SK-N-SH (cell line): ENCODE data around the gene RYR3. TPM values are rescaled to one million over a fixed set of nuclear protein-coding genes. Genes with fewer than 3 reads are reported as not detected.
"Not testable (repeated sequence)": the region's sequence is repeated elsewhere in the genome, so short reads cannot be mapped to it uniquely, and the experiment has no call there.

ENCODE experiments used
- CTCF ChIA-PET: fragments of 300-600, 350-600 bp; formaldehyde crosslinking; extraction: SDS; loops from one replicate; lab custom pipeline; 2021; lab: Yijun Ruan, JAX
- POLR2A ChIA-PET: fragments of 350-600 bp; sonication (Branson Sonifier 250); formaldehyde crosslinking; extraction: SDS; loops from one replicate; lab custom pipeline; 2020; ENCODE audit warnings: antibody characterized with exemption, inconsistent platforms; lab: Yijun Ruan, JAX
- DNase-seq: peaks from one replicate; pipeline ENCODE4 v3.0.0; 2012
- H2AFZ ChIP-seq: fragments of 200-600 bp; sonication (generic); 2 replicates; pipeline ENCODE4 v1.8.1; 2016; ENCODE audit warnings: antibody characterized with exemption, mild to moderate bottlenecking, low read depth
- H3F3A ChIP-seq: fragments of 200-600 bp; sonication (generic); replicated peaks from 2 replicates; pipeline ENCODE3; 2016; ENCODE audit warnings: antibody characterized with exemption, mild to moderate bottlenecking; ENCODE audit not compliant: insufficient read depth
- H3K27ac ChIP-seq, 2 experiments: fragments of 200-500 bp in 1 of 2; fragments of 200-600 bp in 1 of 2; sonication (Bioruptor generic) in 1 of 2; sonication (generic), shearing (Covaris generic) in 1 of 2; 2 replicates each; pipeline versions ENCODE4 v1.5.1 to v1.6.1; 2014 to 2016; ENCODE audit warnings: low read depth in 2 of 2, inconsistent platforms in 1 of 2, low read length in 1 of 2, mild to moderate bottlenecking in 1 of 2, mixed read lengths in 1 of 2
- H3K27me3 ChIP-seq: fragments of 200-600 bp; sonication (generic), shearing (Covaris generic); 2 replicates; pipeline ENCODE4 v1.6.1; 2016; ENCODE audit warnings: mixed run types; ENCODE audit not compliant: insufficient read depth
- H3K36me3 ChIP-seq, 2 experiments: fragments of 200-500 bp in 1 of 2; fragments of 200-600 bp in 1 of 2; sonication (Bioruptor generic) in 1 of 2; sonication (generic) in 1 of 2; replicated peaks in 1 of 2; 2 replicates each; pipeline versions ENCODE3 to v1.5.1; 2014 to 2016; ENCODE audit warnings: low read length in 1 of 2, mild to moderate bottlenecking in 1 of 2; ENCODE audit not compliant: insufficient read depth in 2 of 2, control insufficient read depth in 1 of 2
- H3K4me1 ChIP-seq, 2 experiments: fragments of 200-500 bp in 1 of 2; fragments of 200-600 bp in 1 of 2; sonication (Bioruptor generic) in 1 of 2; sonication (generic), shearing (Covaris generic) in 1 of 2; 2 replicates each; pipeline versions ENCODE4 v1.5.1 to v1.6.1; 2014 to 2016; ENCODE audit warnings: low read depth in 1 of 2, low read length in 1 of 2, mixed run types in 1 of 2; ENCODE audit not compliant: insufficient read depth in 2 of 2, control insufficient read depth in 1 of 2
- H3K4me2 ChIP-seq: fragments of 200-600 bp; sonication (generic), shearing (Covaris generic); 2 replicates; pipeline ENCODE4 v1.6.1; 2017; ENCODE audit warnings: mixed run types
- H3K4me3 ChIP-seq, 2 experiments: fragments of 200-500 bp in 1 of 2; fragments of 200-600 bp in 1 of 2; sonication (Bioruptor generic) in 1 of 2; sonication (generic), shearing (Covaris generic) in 1 of 2; 2 replicates each; pipeline versions ENCODE4 v1.5.1 to v1.8.1; 2014 to 2016; ENCODE audit warnings: low read depth in 2 of 2, inconsistent platforms in 1 of 2, low read length in 1 of 2, mild to moderate bottlenecking in 1 of 2, mixed read lengths in 1 of 2, moderate library complexity in 1 of 2
- H3K79me2 ChIP-seq: fragments of 200-600 bp; sonication (generic); 2 replicates; pipeline ENCODE4 v1.8.1; 2017; ENCODE audit warnings: mild to moderate bottlenecking; ENCODE audit not compliant: insufficient read depth
- H3K9ac ChIP-seq: fragments of 200-600 bp; sonication (generic); 2 replicates; pipeline ENCODE4 v1.6.1; 2017; ENCODE audit warnings: mixed run types
- H3K9me2 ChIP-seq: fragments of 200-600 bp; sonication (generic); 2 replicates; pipeline ENCODE4 v1.6.1; 2017; ENCODE audit warnings: mixed run types
- H3K9me3 ChIP-seq: fragments of 200-600 bp; sonication (generic); 2 replicates; pipeline ENCODE4 v1.6.1; 2017; ENCODE audit warnings: mixed run types, mild to moderate bottlenecking, moderate library complexity
- H4K20me1 ChIP-seq: fragments of 200-600 bp; sonication (generic); 2 replicates; pipeline ENCODE4 v1.6.1; 2017; ENCODE audit warnings: mild to moderate bottlenecking, mixed run types; ENCODE audit not compliant: insufficient read depth
- CHD2 ChIP-seq: fragments of 150-350 bp; IDR thresholded peaks from 2 replicates; pipeline ENCODE4 v1.6.1; 2018; ENCODE audit warnings: low read length; ENCODE audit not compliant: partially characterized antibody
- ELF1 ChIP-seq: IDR thresholded peaks from 2 replicates; pipeline ENCODE4 v1.4.0; 2012
- GABPA ChIP-seq: IDR thresholded peaks from 2 replicates; pipeline ENCODE4 v1.4.0; 2012; ENCODE audit warnings: low read depth, mild to moderate bottlenecking
- MEF2A ChIP-seq: IDR thresholded peaks from 2 replicates; pipeline ENCODE4 v1.4.0; 2012; ENCODE audit warnings: low read depth, borderline replicate concordance
- NFIC ChIP-seq: IDR thresholded peaks from 2 replicates; pipeline ENCODE4 v1.4.0; 2012; ENCODE audit warnings: borderline replicate concordance
- POLR2AphosphoS5 ChIP-seq: IDR thresholded peaks from 2 replicates; pipeline ENCODE4 v1.6.1; 2012; ENCODE audit warnings: low read depth, low read length
- RFX5 ChIP-seq: IDR thresholded peaks from 2 replicates; pipeline ENCODE4 v1.6.1; 2012; ENCODE audit warnings: mild to moderate bottlenecking, improper control_type of control experiment, low read length
- SIN3A ChIP-seq: IDR thresholded peaks from 2 replicates; pipeline ENCODE4 v1.6.1; 2012; ENCODE audit warnings: low read depth, mild to moderate bottlenecking, low read length, moderate library complexity, borderline replicate concordance
- TCF12 ChIP-seq: IDR thresholded peaks from 2 replicates; pipeline ENCODE4 v1.4.0; 2012
- USF2 ChIP-seq: fragments of 150-350 bp; IDR thresholded peaks from 2 replicates; pipeline ENCODE4 v1.6.1; 2017; ENCODE audit warnings: antibody characterized with exemption, low read length, low read depth, borderline replicate concordance
- ZBTB33 ChIP-seq: IDR thresholded peaks from 2 replicates; pipeline ENCODE4 v1.4.0; 2012; ENCODE audit warnings: low read depth, borderline replicate concordance
- WGBS: methylation state at CpG from one replicate; pipeline ENCODE4 v1.1.6; 2017; ENCODE audit warnings: low lambda C conversion rate; 5-methylcytosine and 5-hydroxymethylcytosine counted together
- polyA plus RNA-seq, 3 experiments: library from polyadenylated mRNA; depleted of rRNA; stranded (reverse); fragments of >200 nt; gene quantifications; 2 replicates each; pipeline ENCODE4 v1.2.3, GENCODE V29; 2012

Gene RYR3
- polyA plus RNA-seq, 1 of the 3 experiments (the other 2 are of a cell fraction): 0.02 TPM

DNA sequence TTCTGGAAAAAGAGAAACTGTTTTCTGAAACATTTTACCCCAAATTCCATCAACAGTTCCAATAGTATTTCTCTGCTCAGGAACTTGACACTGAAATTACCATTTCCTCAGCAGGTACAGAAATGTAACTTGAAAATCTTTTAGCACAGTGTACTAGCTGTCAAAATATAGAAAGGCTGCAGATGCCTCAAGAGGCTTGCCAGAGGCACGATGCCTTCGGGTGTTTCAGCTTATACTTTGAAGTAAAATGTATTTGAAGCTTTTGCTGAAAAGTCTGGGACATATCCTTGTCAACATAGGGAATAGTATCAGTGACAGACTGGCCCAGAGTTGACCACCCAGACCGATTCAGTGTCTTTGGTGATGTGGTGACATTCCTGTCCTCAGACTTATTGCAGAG is 503.1 kb downstream of the RYR3 start:
- ChIA-PET POLR2A (no interaction called here), CTCF (interaction anchor here (0.8 to 2.0 kb wide), 3 partner anchors 12 to 160 kb away, joined by 3 to 5 read pairs (median 3); no protein-coding TSS in a partner anchor)
- no peaks in the 10 kb centered on the region for H3K9me3 ChIP-seq
- no peak for DNase-seq
- peaks cover 0 to 3% of the 10 kb centered on the region in 2 experiments; a peak in 1 of 4 replicates for H3K4me1 ChIP-seq
- H3K9ac ChIP-seq: no peak overlapping the region
- no peaks in the 10 kb centered on the region for H3K9me2 ChIP-seq
- no peaks in the 10 kb centered on the region for H4K20me1 ChIP-seq
- H3K4me3 ChIP-seq: no peak overlapping the region
- H2AFZ ChIP-seq: no peak overlapping the region
- H3K27me3 ChIP-seq: peaks cover 14% of the 10 kb centered on the region; the same call in 1 of the 2 replicates
- no peak overlapping the region for H3K27ac ChIP-seq
- no peaks in the 10 kb centered on the region for H3K79me2 ChIP-seq
- H3K4me2 ChIP-seq: no peak overlapping the region
- H3F3A ChIP-seq: no peaks in the 10 kb centered on the region
- TF ChIP-seq USF2 (no peak), TCF12 (no peak), ZBTB33 (no peak), CHD2 (no peak), POLR2AphosphoS5 (no peak), MEF2A (no peak), RFX5 (no peak), GABPA (no peak), ELF1 (no peak), NFIC (no peak), SIN3A (no peak)
- 30% methylated on average over 3 of the region's 3 CpGs for WGBS
- H3K36me3 ChIP-seq: no peaks in the 10 kb centered on the region

DNA sequence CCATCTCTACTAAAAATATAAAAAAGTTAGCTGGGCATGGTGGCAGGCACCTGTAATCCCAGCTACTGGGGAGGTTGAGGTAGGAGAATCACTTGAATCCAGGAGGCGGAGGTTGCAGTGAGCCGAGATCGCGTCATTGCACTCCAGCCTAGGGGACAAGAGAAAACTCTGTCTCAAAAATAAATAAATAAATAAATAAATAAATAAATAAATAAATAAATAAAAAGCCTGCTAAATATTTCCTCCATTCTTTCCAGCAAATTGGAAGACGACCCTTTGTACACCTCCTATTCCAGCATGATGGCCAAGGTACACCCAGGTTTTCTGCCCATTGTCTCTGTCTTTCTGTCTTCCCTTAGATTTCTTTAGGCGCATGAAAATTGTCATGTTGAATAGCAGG is 508.7 kb downstream of the RYR3 start:
- CTCF ChIA-PET: interaction anchor here (1.1 kb wide), 1 partner anchor 120 kb away, joined by 4 read pairs; no protein-coding TSS in a partner anchor
- not testable (repeated sequence) for H3K4me2 ChIP-seq

More for the DNA sequence above, 508.7 kb downstream of the RYR3 start:
- H2AFZ ChIP-seq, H3F3A ChIP-seq, H4K20me1 ChIP-seq, DNase-seq, H3K4me3 ChIP-seq, POLR2A ChIA-PET, H3K27ac ChIP-seq, H3K9ac ChIP-seq, H3K4me1 ChIP-seq, H3K36me3 ChIP-seq, H3K9me3 ChIP-seq, H3K79me2 ChIP-seq, H3K9me2 ChIP-seq: not testable (repeated sequence)
- H3K27me3 ChIP-seq: 0 out of 2 replicates have a peak, but pooled peaks cover 14% of the 10 kb centered on the region
- 85% methylated on average over 6 of the region's 6 CpGs for WGBS
